HG03571 (cell line): ENCODE measurements around the gene IQSEC1.

Source experiments
- ATAC-seq: cut with Tn5 transposase; IDR thresholded peaks from one replicate; pipeline ENCODE4 v1.9.1; 2021; ENCODE audit not compliant: unreplicated experiment

IQSEC1 gene

GRCh38 chr3:13086531-13086981, 13.3 kb upstream of the IQSEC1 start:
- no peak for ATAC-seq

DNA sequence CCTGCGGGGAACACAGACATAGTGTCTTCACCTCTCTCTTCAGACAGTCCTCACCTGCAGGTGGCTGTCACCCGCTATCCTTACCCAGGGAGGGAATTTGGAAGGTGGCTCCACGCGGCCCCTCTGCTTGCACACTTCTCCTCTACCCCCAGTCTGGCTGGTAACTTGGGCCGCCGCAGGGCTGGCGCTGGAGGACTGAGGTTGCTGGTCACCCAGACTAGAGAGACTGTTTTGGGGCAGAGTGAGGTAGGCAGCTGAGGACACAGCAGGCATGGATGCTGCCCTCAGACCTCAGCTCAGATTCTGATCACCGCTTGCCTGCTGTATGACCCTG, 12.6 kb upstream of the IQSEC1 start:
- no peak for ATAC-seq

DNA sequence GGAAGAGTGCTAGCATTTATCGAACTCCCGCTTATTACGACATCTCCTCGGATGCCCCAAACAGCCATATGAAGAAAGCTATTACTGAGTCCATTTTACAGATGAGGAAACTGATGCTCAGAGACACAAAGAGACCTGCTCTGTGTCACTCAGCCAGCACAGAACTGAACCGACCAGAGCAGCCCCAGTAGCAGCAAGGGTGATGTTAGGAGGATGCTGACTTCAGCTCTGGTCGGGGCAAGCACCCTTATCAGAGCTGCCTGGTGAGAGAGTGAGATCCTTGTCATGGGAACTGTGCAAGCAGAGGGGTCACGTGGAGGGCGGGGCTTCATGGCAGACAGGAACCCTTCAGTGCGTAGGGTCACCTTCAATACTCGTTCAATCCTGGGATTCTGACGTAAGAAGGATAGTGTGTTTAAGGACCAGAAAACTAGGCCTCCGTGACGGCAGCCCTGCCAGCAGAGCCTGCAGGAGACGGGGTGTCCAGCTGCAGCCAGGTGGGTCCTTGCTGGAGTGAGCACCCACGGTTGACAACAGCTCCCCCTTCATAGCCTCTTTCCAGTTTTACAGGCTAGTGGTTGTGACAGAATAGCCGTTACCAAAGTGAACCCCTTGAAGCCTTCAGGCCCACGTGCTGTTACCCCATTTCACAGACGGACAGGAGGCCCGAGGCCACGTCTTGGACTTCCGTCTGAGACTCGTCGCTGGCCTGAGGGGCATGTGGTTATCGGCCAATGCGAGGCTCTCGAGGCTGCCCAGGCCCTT, 12.0 kb upstream of the IQSEC1 start:
- no peak for ATAC-seq

- peak; percentile 56 for ATAC-seq
These were observed 10.7 kb upstream of the IQSEC1 start for GRCh38 chr3:13083898-13084297.

GRCh38 chr3:13083254-13083653, 10.0 kb upstream of the IQSEC1 start:
- no peak for ATAC-seq

DNA sequence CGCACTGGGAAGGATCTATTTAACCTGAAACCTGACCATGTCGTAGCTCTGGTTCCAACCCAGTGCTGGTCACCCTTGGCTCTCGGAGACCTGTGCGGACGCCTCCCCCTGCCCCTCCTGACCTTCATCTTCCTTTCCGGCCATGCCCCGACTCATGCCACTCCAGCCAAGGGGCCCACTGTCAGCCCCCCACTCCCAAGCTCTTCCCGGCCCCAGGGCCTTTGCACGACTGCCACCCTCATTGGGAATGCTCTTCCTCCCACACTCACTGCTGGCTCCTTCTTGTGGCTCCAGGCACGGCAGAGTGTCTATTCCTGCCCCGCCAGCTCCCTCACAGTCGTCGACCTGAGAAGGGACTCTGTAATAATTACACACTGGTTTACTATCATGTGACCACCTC, 9.4 kb upstream of the IQSEC1 start:
- ATAC-seq: no peak

DNA sequence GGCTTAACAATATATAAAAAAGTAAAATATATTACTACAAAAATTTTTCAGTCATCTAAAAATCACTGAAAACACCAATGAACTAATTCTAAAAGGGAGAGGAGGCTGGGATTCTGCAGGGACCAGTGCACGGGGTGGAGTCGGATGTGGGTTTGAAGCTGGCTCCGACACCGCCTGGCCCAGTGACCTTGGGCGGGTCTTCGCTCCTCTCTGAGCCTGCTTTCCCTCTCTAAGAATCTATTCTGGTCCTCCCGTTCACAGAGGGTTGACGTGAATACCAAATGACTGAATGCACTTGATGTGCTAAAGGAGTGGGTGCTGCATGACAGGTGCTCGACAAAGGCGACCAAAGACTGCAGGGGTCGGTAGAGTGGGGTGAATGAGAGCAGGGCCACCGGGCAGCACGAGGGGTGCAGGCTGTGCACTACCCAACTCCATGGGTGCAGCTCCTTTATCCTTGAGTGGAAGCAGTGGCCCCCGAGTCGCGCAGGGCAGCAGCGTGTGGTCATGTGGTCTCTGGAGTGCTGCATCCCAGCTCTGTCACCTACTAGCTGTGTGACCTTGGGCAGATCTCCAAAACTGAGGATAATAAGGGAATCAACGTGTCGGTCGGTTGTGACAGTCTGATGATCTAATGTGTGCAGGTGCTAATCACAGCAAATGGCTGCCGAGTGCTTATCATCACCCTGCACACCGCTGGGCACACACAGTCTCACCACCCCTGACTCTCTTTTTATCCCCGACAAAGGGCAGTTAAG, 8.6 kb upstream of the IQSEC1 start:
- no peak for ATAC-seq

- no peak for ATAC-seq
These were observed 7.4 kb upstream of the IQSEC1 start for GRCh38 chr3:13080591-13080990.

DNA sequence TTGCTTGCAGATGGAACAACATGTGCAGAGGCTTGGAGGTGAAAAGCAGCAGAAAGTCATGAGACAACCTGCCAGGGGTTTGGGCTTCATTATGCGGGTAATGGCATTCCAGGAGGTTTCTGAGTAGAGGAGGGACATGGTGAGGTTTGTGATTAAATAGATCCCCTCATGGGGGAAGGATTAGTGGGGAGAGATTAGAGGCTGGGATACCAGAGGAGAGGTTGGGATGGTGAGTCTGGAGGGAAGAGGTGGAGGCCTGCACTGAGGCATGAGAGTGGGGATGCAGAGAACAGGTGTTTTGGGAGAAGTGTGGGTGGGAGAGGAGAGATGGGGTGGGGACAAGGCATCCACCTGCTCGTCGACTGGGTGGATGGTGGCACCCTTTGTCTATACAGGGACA, 6.8 kb upstream of the IQSEC1 start:
- ATAC-seq: no peak

- no peak for ATAC-seq
These were observed 6.3 kb upstream of the IQSEC1 start for GRCh38 chr3:13079510-13079909.

GRCh38 chr3:13079051-13079450, 5.8 kb upstream of the IQSEC1 start:
- no peak for ATAC-seq

DNA sequence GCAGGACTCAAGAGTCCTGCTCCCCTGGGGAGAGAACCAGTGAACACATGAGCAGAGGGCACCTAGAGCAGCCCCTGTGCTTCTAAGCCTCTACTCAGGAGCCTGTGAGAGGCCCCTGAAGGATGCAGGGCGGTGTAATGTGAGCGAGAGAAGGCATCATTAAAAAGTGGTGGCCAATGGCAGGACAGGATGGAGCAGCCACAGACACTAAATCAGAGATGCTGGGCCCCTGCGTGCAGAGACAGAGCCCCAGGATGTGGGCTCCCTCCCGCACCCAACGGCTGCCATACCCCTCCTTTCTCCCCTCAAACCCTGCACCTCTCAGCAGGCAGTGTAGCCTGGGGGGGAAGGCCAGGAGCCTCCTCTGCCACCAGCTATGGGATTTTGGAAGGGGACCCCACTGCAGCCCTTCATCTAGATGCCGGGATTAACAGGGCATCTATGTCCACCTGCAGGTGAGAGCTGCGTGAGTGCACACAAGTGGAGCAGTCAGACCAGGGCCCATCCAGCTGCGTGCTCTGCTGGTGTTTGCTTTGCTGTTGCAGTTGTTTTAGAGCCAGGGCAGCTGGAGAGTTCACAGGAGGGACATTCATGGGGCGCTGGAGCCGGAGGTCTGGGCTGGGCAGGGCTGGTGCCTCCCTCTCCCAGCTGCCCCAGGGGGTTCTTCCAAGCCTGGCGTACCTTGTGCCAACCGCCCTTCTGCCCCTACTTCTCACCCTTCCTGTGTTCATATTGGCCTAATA, 5.1 kb upstream of the IQSEC1 start:
- no peak for ATAC-seq

DNA sequence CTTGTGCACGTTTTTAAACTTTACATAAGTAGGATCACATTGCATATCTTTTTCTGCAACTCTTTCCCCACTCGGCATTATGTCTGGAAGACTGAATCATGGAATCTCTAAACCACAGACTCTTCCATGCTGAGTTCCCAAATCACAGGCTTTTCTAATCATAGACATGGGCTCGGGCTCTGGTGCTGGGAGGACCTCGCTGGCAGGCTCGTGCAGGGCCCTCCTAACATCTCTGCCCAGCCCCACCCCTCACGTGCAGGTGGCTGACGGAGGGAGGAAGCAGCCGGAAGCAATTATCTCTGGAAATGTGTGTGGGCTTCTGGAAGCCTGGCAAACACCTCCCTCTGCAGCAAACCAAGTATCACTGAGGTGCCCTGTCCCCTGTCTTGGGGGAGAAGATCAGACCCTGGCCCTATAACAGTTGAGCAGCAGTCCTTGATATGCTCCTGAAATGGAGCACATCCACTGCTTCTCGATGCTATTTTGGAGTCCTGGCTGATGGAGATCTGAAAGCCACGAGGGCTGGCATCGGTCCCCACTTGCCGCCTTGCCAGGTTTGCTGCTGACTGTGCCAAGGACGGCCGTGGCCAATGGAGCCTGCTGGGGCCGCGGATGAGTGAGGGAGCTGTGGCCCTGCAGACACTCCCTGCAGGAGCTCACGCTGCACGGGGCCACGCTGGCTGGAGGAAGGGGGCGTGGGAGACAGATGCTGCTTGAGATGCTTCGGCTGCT, 4.4 kb upstream of the IQSEC1 start:
- ATAC-seq: no peak

DNA sequence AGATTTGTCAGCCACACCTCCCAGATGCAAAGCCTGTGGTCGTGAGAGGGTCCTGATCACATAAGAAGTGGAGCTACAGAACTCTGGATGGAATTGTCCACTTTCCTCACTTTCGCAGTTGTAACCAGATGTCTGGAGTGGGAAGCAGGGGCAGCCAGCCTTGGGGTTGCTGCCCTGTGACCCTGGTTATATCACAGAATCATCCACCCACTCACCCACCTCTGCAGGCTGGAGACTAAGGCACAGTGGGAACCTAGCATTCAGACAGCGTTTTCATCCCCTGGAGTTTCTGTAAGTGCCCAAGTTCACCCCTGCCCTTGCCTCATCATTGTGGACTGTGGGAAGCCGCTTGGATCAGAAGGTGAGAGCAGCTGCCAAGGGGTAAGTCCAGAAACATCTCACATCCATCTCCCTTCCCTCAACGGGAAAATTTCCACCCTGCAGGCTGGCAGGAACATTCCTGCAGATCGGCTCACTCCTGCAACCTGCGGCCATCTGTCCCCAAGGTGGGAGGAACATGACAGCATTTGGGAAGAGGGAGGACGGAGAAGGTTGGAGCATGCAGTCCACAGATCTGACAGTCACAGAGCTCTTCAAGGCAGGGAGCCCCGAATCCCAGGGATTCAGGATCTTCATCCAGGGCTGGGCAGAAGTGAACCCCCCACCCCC, 2.9 kb upstream of the IQSEC1 start:
- no peak for ATAC-seq

- no peak for ATAC-seq
These were observed 2.1 kb upstream of the IQSEC1 start for GRCh38 chr3:13075318-13075717.

GRCh38 chr3:13074006-13074375, 762 bp upstream of the IQSEC1 start:
- no peak for ATAC-seq

- peak; percentile 15 for ATAC-seq
These were observed 466 bp downstream of the IQSEC1 start for GRCh38 chr3:13072600-13073325.

GRCh38 chr3:13072239-13072599, 1.0 kb downstream of the IQSEC1 start:
- ATAC-seq: peak; percentile 53

GRCh38 chr3:13071695-13072094, 1.5 kb downstream of the IQSEC1 start:
- no peak for ATAC-seq

- no peak for ATAC-seq
These were observed 2.7 kb downstream of the IQSEC1 start for GRCh38 chr3:13070391-13071070.
